Hematopoietic multipotent progenitor cell treated with erythropoietin and hydrocortisone succinate and interleukin-3 and kit ligand, for 15 days (in vitro differentiated cells): ENCODE data around the gene ARID1B.

Experiments
- DNase-seq: peaks from one replicate; pipeline ENCODE4 v3.0.0-alpha.2; 2015; ENCODE audit warnings: low spot score

Gene ARID1B

GRCh38 chr6:157246771-157247484, 469.8 kb downstream of the ARID1B start:
- DNase-seq, result no peak

- DNase-seq, result no peak
Observed at GRCh38 chr6:157248264-157248663, 471.1 kb downstream of the ARID1B start.

GRCh38 chr6:157249826-157250225, 472.6 kb downstream of the ARID1B start:
- DNase-seq, result no peak

- no peak for DNase-seq
Observed at GRCh38 chr6:157251586-157252247, 474.5 kb downstream of the ARID1B start.

- DNase-seq, result no peak
Observed at GRCh38 chr6:157253017-157253416, 475.8 kb downstream of the ARID1B start.

- DNase-seq, result no peak
Observed at GRCh38 chr6:157253699-157254098, 476.5 kb downstream of the ARID1B start.

GRCh38 chr6:157254538-157254937, 477.4 kb downstream of the ARID1B start:
- DNase-seq, result no peak

- DNase-seq, result no peak
Observed at GRCh38 chr6:157255079-157255478, 477.9 kb downstream of the ARID1B start.

- DNase-seq, result no peak
Observed at GRCh38 chr6:157258878-157259277, 481.7 kb downstream of the ARID1B start.

- no peak for DNase-seq
Observed at GRCh38 chr6:157259443-157259842, 482.3 kb downstream of the ARID1B start.
